GM12878 (cell line): ENCODE measurements around the gene YAP1. TPM values are rescaled to one million over a fixed set of nuclear protein-coding genes. Genes with fewer than 3 reads are reported as not detected.

Experiments
- ATAC-seq: fragments of 200-7000 bp; cut with Tn5 transposase; 3 replicates; pipeline ENCODE4 v1.9.1; 2020; ENCODE audit warnings: mild to moderate bottlenecking, moderate library complexity
- BruUV-seq: library from RNA; stranded (reverse); fragments of 400-500 nt; replicated peaks from 2 replicates; lab custom pipeline; 2021; lab: Mats Ljungman, UMichigan
- CTCF ChIA-PET: fragments of 300-600 bp; sonication (Branson Sonifier 250); formaldehyde crosslinking; extraction: SDS; loops from one replicate; lab custom pipeline; 2021; ENCODE audit warnings: inconsistent platforms; lab: Yijun Ruan, JAX
- POLR2A ChIA-PET: fragments of 350-600 bp; formaldehyde crosslinking; extraction: SDS; loops from one replicate; lab custom pipeline; 2021; ENCODE audit warnings: inconsistent platforms; lab: Charles Lee
- RAD21 ChIA-PET: fragments of 300-600 bp; sonication (Branson Sonifier 250); formaldehyde crosslinking; loops from one replicate; lab custom pipeline; 2023; ENCODE audit warnings: antibody characterized with exemption; ENCODE audit not compliant: unreplicated experiment; lab: Charles Lee
- SMC1A ChIA-PET: fragments of 300-600 bp; sonication (Branson Sonifier 250); formaldehyde crosslinking; loops from one replicate; lab custom pipeline; 2023; ENCODE audit not compliant: unreplicated experiment, uncharacterized antibody; lab: Charles Lee
- DNase-seq: peaks from one replicate; pipeline ENCODE4 v3.0.0-alpha.2; 2011; ENCODE audit warnings: low read depth, low spot score
- FAIRE-seq: peaks from 3 replicates; lab custom pipeline; 2011; peaks lifted over from hg19 to GRCh38; lab: Jason Lieb, UNC
- H2AFZ ChIP-seq: 2 replicates; pipeline ENCODE4 v1.6.0; 2011; ENCODE audit warnings: low read depth, low read length, control low read depth; ENCODE audit not compliant: control insufficient read depth
- H3K27ac ChIP-seq: 2 replicates; pipeline ENCODE4 v1.5.1; 2011; ENCODE audit warnings: control low read depth; ENCODE audit not compliant: control insufficient read depth, insufficient read depth
- H3K27me3 ChIP-seq, 2 experiments: replicated peaks in 1 of 2; 2 replicates each; pipeline versions ENCODE4 v1.6.0 to v1.6.1; 2011; ENCODE audit warnings: low read length in 1 of 2; ENCODE audit not compliant: control insufficient read depth in 2 of 2, insufficient read depth in 2 of 2
- H3K36me3 ChIP-seq, 2 experiments: 2 replicates each; pipeline ENCODE4 v1.5.1; 2011; ENCODE audit warnings: low read length in 1 of 2; ENCODE audit not compliant: control insufficient read depth in 2 of 2, insufficient read depth in 2 of 2
- H3K4me1 ChIP-seq: 2 replicates; pipeline ENCODE4 v1.6.1; 2011; ENCODE audit warnings: mild to moderate bottlenecking, low read length, moderate library complexity, mixed read lengths; ENCODE audit not compliant: control insufficient read depth, insufficient read depth
- H3K4me2 ChIP-seq: 2 replicates; pipeline ENCODE4 v1.6.0; 2011; ENCODE audit warnings: control low read depth; ENCODE audit not compliant: control insufficient read depth, insufficient read depth
- H3K4me3 ChIP-seq: fragments of 200-600 bp; sonication (generic); 2 replicates; pipeline ENCODE4 v1.5.1; 2016
- H3K79me2 ChIP-seq: 2 replicates; pipeline ENCODE4 v1.6.0; 2011; ENCODE audit warnings: low read length; ENCODE audit not compliant: control insufficient read depth, insufficient read depth
- H3K9ac ChIP-seq: 2 replicates; pipeline ENCODE4 v1.8.0; 2011; ENCODE audit warnings: low read length, control low read depth, mixed read lengths; ENCODE audit not compliant: control insufficient read depth, insufficient read depth
- H3K9me3 ChIP-seq: replicated peaks from 3 replicates; pipeline ENCODE4 v1.5.1; 2011; ENCODE audit warnings: mild to moderate bottlenecking, low read length; ENCODE audit not compliant: control insufficient read depth, insufficient read depth
- H4K20me1 ChIP-seq: 2 replicates; pipeline ENCODE4 v1.6.0; 2011; ENCODE audit not compliant: control insufficient read depth, insufficient read depth
- BCL3 ChIP-seq: IDR thresholded peaks from 2 replicates; pipeline ENCODE4 v1.6.1; 2011; ENCODE audit warnings: borderline replicate concordance, low read depth, mild to moderate bottlenecking, moderate library complexity, low read length; ENCODE audit not compliant: insufficient read depth, poor library complexity, severe bottlenecking
- BRCA1 ChIP-seq: IDR thresholded peaks from 2 replicates; pipeline ENCODE4 v1.6.1; 2011; ENCODE audit warnings: low read depth, low read length, improper control_type of control experiment
- FOS ChIP-seq: IDR thresholded peaks from 3 replicates; pipeline ENCODE4 v1.6.1; 2011; ENCODE audit warnings: borderline replicate concordance; ENCODE audit not compliant: insufficient read length; ENCODE audit errors: extremely low read depth
- FOXK2 ChIP-seq: fragments of 450-650 bp; IDR thresholded peaks from 2 replicates; pipeline ENCODE4 v1.6.1; 2017; ENCODE audit warnings: mild to moderate bottlenecking, moderate library complexity
- IKZF1 ChIP-seq: fragments of 450-650 bp; conservative IDR thresholded peaks from 2 replicates; pipeline ENCODE4 v1.6.1; 2017; ENCODE audit warnings: antibody characterized with exemption, mild to moderate bottlenecking
- NR2C1 ChIP-seq: fragments of 450-650 bp; IDR thresholded peaks from 2 replicates; pipeline ENCODE4 v1.6.1; 2017; ENCODE audit warnings: antibody characterized with exemption, mild to moderate bottlenecking, moderate library complexity
- PAX5 ChIP-seq: IDR thresholded peaks from 2 replicates; pipeline ENCODE4 v1.6.1; 2011; ENCODE audit warnings: low read depth, low read length, borderline replicate concordance
- PBX3 ChIP-seq: IDR thresholded peaks from 2 replicates; pipeline ENCODE4 v1.6.1; 2011; ENCODE audit warnings: mild to moderate bottlenecking, low read depth, low read length, moderate library complexity; ENCODE audit not compliant: insufficient replicate concordance
- PKNOX1 ChIP-seq: fragments of 450-650 bp; IDR thresholded peaks from 2 replicates; pipeline ENCODE4 v1.6.1; 2016; ENCODE audit warnings: mild to moderate bottlenecking
- RAD51 ChIP-seq: fragments of 450-650 bp; IDR thresholded peaks from 2 replicates; pipeline ENCODE4 v1.6.1; 2016; ENCODE audit warnings: moderate library complexity, mild to moderate bottlenecking, inconsistent platforms
- SMARCA5 ChIP-seq: fragments of 450-650 bp; IDR thresholded peaks from 2 replicates; pipeline ENCODE4 v1.6.1; 2017; ENCODE audit warnings: mild to moderate bottlenecking
- TBL1XR1 ChIP-seq: IDR thresholded peaks from 2 replicates; pipeline ENCODE4 v1.6.1; 2012; ENCODE audit warnings: low read depth, low read length, improper control_type of control experiment
- ZSCAN29 ChIP-seq: fragments of 450-650 bp; IDR thresholded peaks from 2 replicates; pipeline ENCODE4 v1.6.1; 2017; ENCODE audit warnings: mild to moderate bottlenecking, moderate library complexity
- WGBS: methylation state at CpG from one replicate; pipeline ENCODE4 v1.1.6; 2016; ENCODE audit warnings: low lambda C conversion rate; ENCODE audit not compliant: insufficient replicate concordance, insufficient coverage; ENCODE audit errors: missing lambda C conversion rate; 5-methylcytosine and 5-hydroxymethylcytosine counted together
- in situ Hi-C: fragments of 300-500 bp; cut with MboI; formaldehyde crosslinking; loops from 9 replicates; pipeline ENCODE4 v1.14.3; 2018; ENCODE audit warnings: mixed read lengths
- intact Hi-C: fragments of 100-400 bp; cut with micrococcal nuclease; formaldehyde crosslinking; loops from one replicate; pipeline ENCODE4 v1.14.2; 2022; ENCODE audit not compliant: unreplicated experiment
- polyA plus RNA-seq, 11 experiments: library from polyadenylated mRNA; depleted of rRNA in 4 of 11; unstranded in 6 of 11; stranded (reverse) in 5 of 11; fragments of >200 nt; fragmentation: Nextera tagmentation in 4 of 11; fragmentation: Illumina TruSeq in 1 of 11; extraction: Ambion mirVana in 4 of 11; extraction: Trizol in 1 of 11; gene quantifications; 1 replicate in 1 of 11; 2 replicates in 10 of 11; pipeline versions ENCODE4 v1.2.1 to v1.2.3, GENCODE V29; 2011 to 2016; ENCODE audit warnings: inconsistent platforms in 2 of 11, missing spikeins in 2 of 11, low read depth in 1 of 11
- total RNA-seq, 4 experiments: library from RNA; depleted of rRNA in 3 of 4; stranded (reverse); fragments of >200 nt in 3 of 4; fragmentation: Illumina TruSeq in 1 of 4; extraction: Trizol in 1 of 4; gene quantifications; 2 replicates each; pipeline versions ENCODE4 v1.2.1 to v1.2.3, GENCODE V29; 2013 to 2021

The YAP1 gene
- total and polyA plus RNA-seq, 10 of the 15 experiments (the other 5 are each of a cell fraction or from before 2014, with no cell fraction given) = 0.03 to 0.33 (median 0.10) TPM; not detected in 6

GRCh38 chr11:102143867-102144266 is 33.6 kb downstream of the YAP1 start:
- Histone ChIP-seq H3K9me3 (no peaks in the 10 kb centered on the region), H4K20me1 (no peaks in the 10 kb centered on the region), H3K27me3 (no peaks in the 10 kb centered on the region), H3K9ac (no peak overlapping the region), H3K4me1 (no peaks in the 10 kb centered on the region), H2AFZ (no peak overlapping the region), H3K79me2 (no peaks in the 10 kb centered on the region), H3K27ac (no peak overlapping the region), H3K4me3 (no peak overlapping the region), H3K4me2 (no peak overlapping the region), H3K36me3 (no peaks in the 10 kb centered on the region)
- ATAC-seq (no peak), DNase-seq (no peak), FAIRE-seq (no peak)
- in situ Hi-C loops = no loop called here
- TF ChIP-seq SMARCA5 = no peak
- TF ChIP-seq PAX5 = no peak
- ChIA-PET SMC1A (interaction anchor here (0.9 kb wide), 1 partner anchor 13 kb away, joined by 3 read pairs; no protein-coding TSS in a partner anchor), POLR2A (no interaction called here), CTCF (no interaction called here), RAD21 (no interaction called here)
- no TSS peak for BruUV-seq
- intact Hi-C loops = no loop called here
- 0% methylated on average over 1 of the region's 1 CpG for WGBS

GRCh38 chr11:102144357-102145355 is 34.4 kb downstream of the YAP1 start:
- ChIA-PET POLR2A (no interaction called here), CTCF (no interaction called here), RAD21 (no interaction called here), SMC1A (interaction anchor here (0.9 kb wide), 1 partner anchor 13 kb away, joined by 3 read pairs; no protein-coding TSS in a partner anchor)
- no peak for FAIRE-seq
- Histone ChIP-seq H3K9me3 (no peaks in the 10 kb centered on the region), H3K27me3 (no peaks in the 10 kb centered on the region), H3K4me2 (no peak overlapping the region), H3K36me3 (no peaks in the 10 kb centered on the region), H3K4me1 (no peaks in the 10 kb centered on the region), H3K4me3 (no peak overlapping the region), H3K79me2 (no peaks in the 10 kb centered on the region), H3K27ac (no peak overlapping the region), H2AFZ (no peak overlapping the region), H4K20me1 (no peaks in the 10 kb centered on the region), H3K9ac (no peak overlapping the region)
- intact Hi-C loops (no loop called here), in situ Hi-C loops (no loop called here)
- BruUV-seq = no TSS peak
- DNase-seq = no peak
- 0% methylated on average over 4 of the region's 4 CpGs for WGBS
- no peak for ATAC-seq
- no peak for TF ChIP-seq PBX3
- no peak for TF ChIP-seq PKNOX1
- TF ChIP-seq NR2C1 = no peak
- no peak for TF ChIP-seq BCL3
- no peak for TF ChIP-seq FOS
- no peak for TF ChIP-seq IKZF1
- TF ChIP-seq TBL1XR1 = no peak
- TF ChIP-seq ZSCAN29 = no peak
- no peak for TF ChIP-seq BRCA1
- TF ChIP-seq FOXK2 = no peak
- no peak for TF ChIP-seq RAD51
